Stimulated activated CD4-positive, alpha-beta T cell treated with anti-CD3 and anti-CD28 coated beads, TNF-alpha, amount 100 ng/mL, for 24 hours (primary cell): ENCODE results near the gene ARHGEF7.
"Not testable (repeated sequence)": the region's sequence is repeated elsewhere in the genome, so short reads cannot be mapped to it uniquely, and the experiment has no call there.

Experiments
- DNase-seq, 3 experiments: peaks; one replicate each; pipeline ENCODE4 v3.0.0-alpha.2; 2020; ENCODE audit warnings: low read depth in 3 of 3

The ARHGEF7 gene

GRCh38 chr13:111171112-111171511 lies 56.0 kb downstream of the ARHGEF7 start:
- DNase-seq = no peak

DNA sequence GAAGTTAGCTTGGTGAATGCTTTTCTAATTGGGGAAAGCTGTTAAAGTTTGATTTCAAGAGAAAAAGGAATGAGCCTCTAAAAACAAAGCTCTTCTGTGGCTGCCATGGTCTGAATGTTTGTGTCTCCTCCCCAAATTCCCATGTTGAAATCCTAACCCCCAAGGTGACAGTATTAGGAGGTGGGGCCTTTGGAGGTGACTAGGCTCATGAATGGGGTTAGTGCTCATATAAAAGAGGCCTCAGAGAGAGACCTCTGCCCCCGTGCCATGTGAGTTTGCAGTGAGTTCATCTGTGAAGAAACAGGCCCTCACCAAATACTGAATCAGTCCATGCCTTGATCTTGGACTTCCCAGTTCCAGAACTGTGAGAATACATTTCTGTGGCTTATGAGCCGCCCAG lies 56.5 kb downstream of the ARHGEF7 start:
- DNase-seq = no peak

DNA sequence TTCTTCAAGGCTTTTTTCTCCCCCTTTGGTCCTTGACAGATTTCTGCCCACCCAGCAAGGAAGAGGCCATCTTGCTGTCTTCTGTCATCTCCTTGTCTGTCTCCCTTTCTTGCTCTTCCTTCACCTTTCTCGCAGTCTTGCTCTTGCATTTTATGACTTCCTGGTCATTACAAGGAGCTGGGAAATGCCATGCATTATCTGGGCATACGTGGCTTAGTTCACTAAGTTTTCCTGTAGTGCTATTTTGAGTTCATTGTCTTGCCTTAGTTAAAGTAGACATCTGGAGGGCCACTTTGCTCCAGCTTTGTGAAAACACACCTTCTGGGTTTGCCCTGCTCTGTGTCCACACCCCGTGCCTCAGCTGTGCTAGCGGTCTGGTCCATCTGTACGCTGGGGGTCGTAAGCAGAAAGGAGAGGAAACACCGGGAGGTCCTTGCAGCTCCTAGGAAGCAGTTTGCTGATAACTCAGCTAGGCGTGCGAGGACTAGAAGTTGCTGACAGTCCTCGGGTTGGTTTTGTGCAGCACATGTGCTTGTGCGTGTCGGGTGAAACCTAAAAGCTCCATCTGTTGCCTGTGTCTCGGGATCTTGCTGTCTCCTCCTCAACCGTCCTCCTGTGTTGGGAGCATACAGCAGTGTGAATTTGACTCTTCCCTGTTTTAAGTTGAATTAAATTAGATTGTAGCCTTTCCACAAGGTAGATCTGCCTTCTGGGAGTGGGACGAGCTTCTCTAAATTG lies 59.4 kb downstream of the ARHGEF7 start:
- DNase-seq = no peak

DNA sequence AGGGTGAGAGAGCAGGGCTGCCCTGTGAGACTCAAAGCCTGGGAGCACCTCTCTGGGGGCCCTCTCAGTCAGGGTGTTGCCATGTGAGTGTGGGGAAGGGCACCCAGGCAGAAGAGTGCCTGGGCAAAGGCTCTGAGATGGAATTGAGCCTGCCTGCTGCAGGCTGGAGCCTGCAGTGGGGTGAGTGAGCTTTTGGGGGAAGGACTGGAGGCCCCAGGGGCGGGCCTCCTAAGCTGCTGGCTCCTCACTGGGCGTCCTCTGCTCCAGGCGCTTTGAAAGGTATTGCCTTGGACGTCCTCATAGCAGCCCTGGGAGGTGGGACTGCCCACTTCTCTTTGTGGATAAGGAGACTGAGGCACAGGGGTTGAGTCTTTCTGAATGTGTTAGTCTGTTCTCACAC lies 60.3 kb downstream of the ARHGEF7 start:
- DNase-seq = no peak

DNA sequence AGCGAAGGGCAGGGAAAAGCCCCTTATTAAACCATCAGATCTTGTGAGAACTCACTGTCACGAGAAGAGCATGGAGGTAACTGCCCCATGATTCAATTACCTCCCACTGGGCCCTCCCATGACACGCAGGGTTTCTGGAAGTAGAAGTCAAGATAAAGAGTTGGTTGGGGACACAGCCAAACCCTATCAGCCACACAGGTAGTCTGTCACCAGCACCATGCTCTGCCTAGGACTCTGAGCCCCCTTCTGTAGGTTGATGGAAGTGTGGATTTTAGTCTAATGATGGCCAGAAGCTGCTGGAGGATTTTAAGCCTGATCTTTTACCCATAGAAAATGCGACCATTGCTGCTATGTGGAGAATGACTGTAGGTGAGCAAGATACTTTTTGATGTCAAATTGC lies 60.8 kb downstream of the ARHGEF7 start:
- DNase-seq = no peak

GRCh38 chr13:111176421-111176820 lies 61.3 kb downstream of the ARHGEF7 start:
- DNase-seq = no peak

DNA sequence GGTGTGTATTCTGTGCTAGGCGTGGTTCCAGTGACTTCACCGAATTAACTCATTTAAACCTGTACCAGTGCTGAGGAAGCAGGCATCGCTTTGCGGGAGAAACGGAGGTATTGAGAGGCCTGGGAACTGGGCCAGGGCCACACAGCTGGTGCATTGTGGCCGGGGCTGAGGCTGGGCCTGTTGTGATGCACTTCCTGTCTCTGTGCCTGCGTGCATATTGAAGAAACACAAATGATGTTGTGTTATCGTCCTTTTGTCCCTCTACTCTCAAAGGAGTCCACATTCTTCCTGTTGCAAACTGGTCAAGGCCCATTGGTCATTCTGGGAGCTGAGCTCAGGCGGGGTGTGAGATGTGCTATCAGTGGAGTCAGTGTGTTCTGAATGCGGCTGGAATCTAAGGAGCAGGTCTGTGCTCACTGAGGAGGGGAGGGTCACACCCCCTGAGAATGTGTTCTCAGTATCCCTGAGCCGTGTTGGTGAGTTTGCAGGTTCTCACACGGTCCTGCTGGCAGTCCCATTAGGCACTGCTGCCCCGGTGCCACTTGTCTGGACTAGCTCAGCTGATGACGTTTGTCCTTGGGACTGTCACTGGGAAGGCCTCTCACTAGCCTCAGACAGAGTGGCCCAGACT lies 62.1 kb downstream of the ARHGEF7 start:
- DNase-seq = peak in 1 of 3 experiments; percentile 34

DNA sequence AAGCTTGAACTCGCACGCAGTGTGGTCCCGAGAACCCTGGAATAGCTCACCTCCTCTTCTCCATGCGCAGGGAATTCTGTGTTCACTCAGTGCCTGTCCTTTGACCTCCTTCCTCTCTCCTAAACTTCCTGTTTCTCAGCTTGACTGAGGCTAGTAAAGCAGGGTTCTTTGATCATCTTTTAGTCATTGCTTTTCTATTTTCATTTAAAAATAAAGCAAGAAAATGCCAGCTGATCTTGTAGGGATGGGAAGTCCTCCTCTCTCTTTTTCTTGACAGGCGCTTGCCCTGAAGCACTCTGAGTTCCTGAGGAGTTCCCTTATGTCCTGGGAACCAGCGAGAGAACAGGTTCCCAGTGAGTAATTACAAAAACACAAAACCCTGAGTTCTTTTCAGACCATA lies 62.8 kb downstream of the ARHGEF7 start:
- DNase-seq = no peak

DNA sequence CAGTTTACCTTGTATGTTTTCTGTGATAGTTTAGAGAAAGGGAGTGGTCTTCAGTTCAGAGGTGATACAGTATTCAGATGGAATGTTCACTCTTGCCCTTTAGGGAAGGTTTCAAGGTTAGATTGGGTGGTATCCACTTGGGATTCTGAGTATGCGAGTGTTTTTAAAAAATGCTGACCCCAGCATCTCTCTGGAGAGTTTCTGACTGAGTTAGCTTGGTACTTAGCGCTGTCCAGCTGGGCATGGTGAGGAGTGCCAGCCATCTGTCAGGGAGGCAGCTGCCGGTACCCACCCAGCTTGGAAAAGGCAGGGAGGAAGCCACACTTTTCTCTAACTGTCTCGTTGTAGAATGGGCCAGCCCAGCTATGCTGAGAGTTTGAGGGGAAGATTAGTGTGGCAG lies 63.3 kb downstream of the ARHGEF7 start:
- DNase-seq = no peak

DNA sequence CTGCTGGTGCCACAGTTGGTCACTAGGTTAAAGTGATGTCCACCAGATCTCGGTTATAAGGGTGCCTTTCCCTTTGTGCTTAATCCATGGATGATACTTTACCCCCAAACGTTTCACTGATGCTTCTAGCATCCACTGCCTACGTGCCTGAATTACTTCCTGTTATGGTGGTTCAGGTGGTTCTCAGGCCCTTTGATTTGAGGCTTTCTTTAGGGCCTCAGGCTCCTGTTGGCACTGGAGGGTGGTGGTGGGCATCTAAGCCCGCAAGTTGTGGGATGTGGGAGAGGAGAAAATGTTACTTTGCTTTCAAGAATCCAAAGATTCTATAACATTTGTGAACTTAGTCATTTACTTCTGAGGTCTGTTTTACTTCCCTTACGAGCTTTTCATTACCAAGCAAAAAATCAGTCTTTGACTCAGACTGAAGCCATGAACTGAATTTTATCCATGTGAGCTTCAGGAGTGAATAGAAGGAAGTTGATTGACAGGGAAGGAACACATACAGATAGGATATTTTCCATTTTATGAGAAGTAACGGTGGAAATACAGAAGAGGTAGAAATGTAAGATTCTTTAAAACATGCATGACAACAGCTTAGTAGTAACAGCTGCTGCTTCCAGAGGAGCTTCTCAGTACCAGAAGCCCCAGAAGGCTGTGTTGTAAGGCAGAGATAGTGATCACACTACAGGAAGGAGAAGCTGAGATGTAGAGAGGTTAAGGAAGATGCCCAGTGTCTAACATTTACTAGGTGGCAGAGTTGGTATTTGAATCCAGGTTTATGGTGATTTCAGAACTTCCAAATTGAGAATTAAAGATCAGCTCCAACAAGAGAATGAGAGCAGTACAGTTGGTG lies 65.0 kb downstream of the ARHGEF7 start:
- no peak for DNase-seq

GRCh38 chr13:111181977-111182376 lies 66.9 kb downstream of the ARHGEF7 start:
- DNase-seq = no peak

DNA sequence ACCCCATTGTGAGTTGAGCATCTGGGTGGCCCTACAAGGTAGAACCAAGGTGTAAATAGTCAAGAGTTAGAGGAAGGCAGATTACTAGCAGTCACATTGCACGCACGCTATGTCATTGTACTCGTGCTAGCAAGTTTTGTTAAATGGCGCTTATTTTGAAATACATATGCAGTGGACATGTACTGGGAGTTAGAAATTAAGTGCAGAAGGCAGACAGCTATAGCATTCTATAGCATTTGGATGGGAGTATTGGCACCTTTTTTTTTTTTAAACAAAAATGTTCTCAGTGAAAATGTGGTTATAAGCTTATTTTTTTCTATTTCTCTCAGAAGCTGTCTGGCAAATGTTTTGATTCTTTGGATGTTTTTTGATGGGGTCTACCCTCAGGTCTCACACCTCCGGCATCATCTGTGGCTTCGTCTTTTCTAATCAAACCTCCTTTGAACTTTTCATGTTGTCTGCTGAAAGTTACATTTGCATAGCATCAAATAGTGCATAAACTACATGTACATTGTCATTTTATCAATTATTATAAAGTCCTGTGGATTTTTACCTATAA lies 68.1 kb downstream of the ARHGEF7 start:
- DNase-seq = no peak

DNA sequence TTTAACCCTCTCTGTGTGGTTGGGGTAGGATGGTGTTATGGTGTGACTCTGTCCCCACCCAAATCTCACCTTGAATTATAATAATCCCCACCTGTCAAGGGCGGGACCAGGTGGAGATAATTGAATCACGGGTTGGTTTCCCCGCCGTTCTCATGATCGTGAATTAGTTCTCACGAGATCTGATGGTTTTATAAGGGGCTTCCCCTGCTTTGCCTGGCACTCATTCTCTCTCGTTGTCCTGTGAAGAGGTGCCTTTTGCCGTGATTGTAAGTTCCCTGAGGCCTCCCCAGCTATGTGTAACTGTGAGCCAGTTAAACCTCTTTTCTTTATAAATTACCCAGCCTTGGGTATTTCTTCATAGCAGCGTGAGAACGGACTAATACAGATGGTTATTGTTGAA lies 68.8 kb downstream of the ARHGEF7 start:
- no peak for DNase-seq

GRCh38 chr13:111184458-111185401 lies 69.6 kb downstream of the ARHGEF7 start:
- no peak for DNase-seq

DNA sequence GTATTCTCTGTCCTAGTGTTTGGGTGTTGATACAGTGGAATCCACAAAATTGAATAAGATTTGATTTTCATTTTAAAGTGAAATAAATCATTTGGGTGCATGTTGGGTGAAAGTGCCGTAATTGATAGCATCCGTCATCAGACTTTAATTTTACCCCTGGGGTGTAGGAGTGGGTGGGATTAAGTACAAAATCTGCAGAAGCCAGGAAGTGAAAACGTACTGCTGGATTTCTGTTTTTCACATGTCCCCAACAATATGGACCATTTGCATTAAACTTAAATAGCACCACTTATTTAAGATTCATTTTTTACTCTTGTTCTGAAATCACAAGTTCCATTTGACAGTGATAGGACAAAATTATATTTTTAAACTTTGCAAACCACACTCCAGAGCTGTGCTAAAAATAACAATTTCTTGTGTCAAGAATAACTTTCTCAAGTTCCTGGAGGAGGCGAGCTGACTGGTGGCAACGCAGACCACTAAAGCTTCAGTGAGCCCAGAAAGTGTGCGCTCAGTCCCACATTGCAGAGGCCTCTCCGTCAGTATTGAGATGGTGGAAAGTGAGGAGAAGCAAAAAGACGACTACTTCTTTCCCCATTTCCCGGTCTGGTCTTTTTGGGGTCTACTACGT lies 71.3 kb downstream of the ARHGEF7 start:
- no peak for DNase-seq

- DNase-seq = no peak
Observed at GRCh38 chr13:111187960-111188541, 72.9 kb downstream of the ARHGEF7 start.

GRCh38 chr13:111189064-111189505 lies 74.0 kb downstream of the ARHGEF7 start:
- DNase-seq = peak; percentile 25 to 42 (median 39)

DNA sequence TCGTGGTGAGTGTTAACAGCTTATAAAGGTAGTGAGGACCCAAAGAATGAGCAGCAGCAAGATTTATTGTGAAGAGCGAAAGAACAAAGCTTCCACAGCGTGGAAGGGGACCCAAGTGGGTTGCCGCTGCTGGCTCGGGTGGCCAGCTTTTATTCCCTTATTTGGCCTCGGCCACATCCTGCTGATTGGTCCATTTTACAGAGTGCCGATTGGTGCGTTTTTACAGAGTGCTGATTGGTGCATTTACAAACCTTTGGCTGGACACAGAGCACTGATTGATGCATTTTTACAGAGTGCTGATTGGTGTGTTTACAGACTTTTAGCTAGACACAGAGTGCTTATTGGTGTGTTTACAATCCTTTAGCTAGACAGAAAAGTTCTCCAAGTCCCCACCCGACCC lies 74.4 kb downstream of the ARHGEF7 start:
- not testable (repeated sequence) for DNase-seq

GRCh38 chr13:111193223-111193622 lies 78.1 kb downstream of the ARHGEF7 start:
- not testable (repeated sequence) for DNase-seq

DNA sequence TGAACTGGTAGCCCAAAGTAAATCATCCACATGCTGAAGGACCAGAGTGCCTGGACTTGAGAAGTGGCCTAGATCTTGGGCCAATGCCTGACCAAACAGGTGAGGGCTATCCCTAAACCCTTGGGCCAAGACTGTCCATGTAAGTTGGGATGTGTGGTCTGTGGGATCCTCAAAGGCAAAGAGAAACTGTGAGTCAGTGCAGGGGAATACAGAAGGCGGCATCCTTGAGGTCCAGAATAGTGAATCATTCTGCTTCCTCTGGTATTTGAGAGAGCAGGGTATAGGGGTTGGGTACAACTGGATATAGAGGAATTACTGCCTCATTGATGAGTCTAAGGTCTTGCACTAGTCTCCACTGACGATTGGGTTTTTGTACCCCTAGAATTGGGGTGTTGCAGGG lies 79.5 kb downstream of the ARHGEF7 start:
- DNase-seq = not testable (repeated sequence)
